Activated CD8-positive, alpha-beta memory T cell treated with anti-CD3 and anti-CD28 coated beads, Interleukin-2, amount 50 U/mL, for 24 hours (primary cell): ENCODE results near the gene TMEM190.

Source experiments
- DNase-seq: peaks from one replicate; pipeline ENCODE4 v3.0.0-alpha.2; 2020; ENCODE audit errors: extremely low read depth

Gene TMEM190

GRCh38 chr19:55369653-55370304 lies 6.8 kb upstream of the TMEM190 start:
- DNase-seq = no peak

GRCh38 chr19:55370305-55370988 lies 6.2 kb upstream of the TMEM190 start, which contains the start of gene IL11:
Gene IL11, minus strand, starts transcription at chr19:55370463. Its CDS starts 153 bp downstream, at chr19:55370310.
- no peak for DNase-seq

GRCh38 chr19:55372316-55373081 lies 4.1 kb upstream of the TMEM190 start:
- no peak for DNase-seq

- no peak for DNase-seq
These were observed 3.2 kb upstream of the TMEM190 start for GRCh38 chr19:55373306-55373992.

GRCh38 chr19:55373993-55374757 lies 2.5 kb upstream of the TMEM190 start:
- no peak for DNase-seq

- DNase-seq = no peak
These were observed 918 bp downstream of the TMEM190 start for GRCh38 chr19:55377356-55378131.

- DNase-seq = no peak
These were observed 2.5 kb downstream of the TMEM190 start for GRCh38 chr19:55379174-55379573.

GRCh38 chr19:55382013-55382412 lies 5.4 kb downstream of the TMEM190 start:
- DNase-seq = no peak

- DNase-seq = no peak
These were observed 6.0 kb downstream of the TMEM190 start for GRCh38 chr19:55382522-55383054.

- no peak for DNase-seq
These were observed 6.9 kb downstream of the TMEM190 start for GRCh38 chr19:55383279-55384130.

GRCh38 chr19:55384131-55384919 lies 7.7 kb downstream of the TMEM190 start, which contains the start of gene TMEM238:
Gene TMEM238, minus strand, starts transcription at chr19:55384292. Its CDS starts 33 bp downstream, at chr19:55384259.
- no peak for DNase-seq

GRCh38 chr19:55384920-55385723 lies 8.5 kb downstream of the TMEM190 start:
- peak; percentile 89 for DNase-seq

- DNase-seq = peak; percentile 96
These were observed 9.3 kb downstream of the TMEM190 start, which contains the start of gene RPL28 for GRCh38 chr19:55385724-55386492. Gene RPL28, plus strand, starts transcription at chr19:55385932. Its CDS starts 426 bp downstream, at chr19:55386358.

GRCh38 chr19:55386493-55386971 lies 9.9 kb downstream of the TMEM190 start:
- DNase-seq = no peak

- DNase-seq = no peak
These were observed 11.3 kb downstream of the TMEM190 start for GRCh38 chr19:55387736-55388497.
